Immature natural killer cell (primary cell): ENCODE results near the gene NIPBL. TPM values are rescaled to one million over a fixed set of nuclear protein-coding genes. Genes with fewer than 3 reads are reported as not detected.
"Not testable (repeated sequence)": the region's sequence is repeated elsewhere in the genome, so short reads cannot be mapped to it uniquely, and the experiment has no call there.

ENCODE experiments used
- DNase-seq, 3 donors: peaks; one replicate each; pipeline ENCODE4 v3.0.0; 2022; ENCODE audit warnings: mixed read lengths in 1 of 3
- H3K27ac Mint-ChIP-seq, 6 donors: one replicate each; pipeline ENCODE4 v1.8.0; 2020; ENCODE audit warnings: mixed read lengths in 6 of 6, mild to moderate bottlenecking in 5 of 6, inconsistent platforms in 4 of 6, moderate library complexity in 3 of 6
- H3K27me3 Mint-ChIP-seq, 3 donors: one replicate each; pipeline ENCODE4 v1.8.0; 2020 to 2021; ENCODE audit warnings: low read depth in 3 of 3, mild to moderate bottlenecking in 3 of 3, mixed read lengths in 3 of 3, moderate library complexity in 3 of 3, inconsistent platforms in 1 of 3
- H3K36me3 Mint-ChIP-seq, 3 donors: one replicate each; pipeline ENCODE4 v1.8.0; 2020; ENCODE audit warnings: mixed read lengths in 3 of 3, inconsistent platforms in 2 of 3, mild to moderate bottlenecking in 2 of 3
- H3K4me1 Mint-ChIP-seq, 2 donors: one replicate each; pipeline ENCODE4 v1.8.0; 2020; ENCODE audit warnings: inconsistent platforms in 2 of 2, mild to moderate bottlenecking in 2 of 2, mixed read lengths in 2 of 2, moderate library complexity in 1 of 2
- H3K4me3 Mint-ChIP-seq, 5 donors: one replicate each; pipeline ENCODE4 v1.8.0; 2020; ENCODE audit warnings: mild to moderate bottlenecking in 5 of 5, mixed read lengths in 5 of 5, inconsistent platforms in 3 of 5, moderate library complexity in 3 of 5
- H3K9me3 Mint-ChIP-seq, 6 donors: one replicate each; pipeline ENCODE4 v1.8.0; 2020; ENCODE audit warnings: mild to moderate bottlenecking in 6 of 6, mixed read lengths in 6 of 6, inconsistent platforms in 4 of 6, moderate library complexity in 3 of 6
- polyA plus RNA-seq, 3 donors: library from polyadenylated mRNA; unstranded; fragments of 300-500 nt; fragmentation: Illumina TruSeq; gene quantifications; one replicate each; pipeline ENCODE4 v1.2.3, GENCODE V29; 2021

Gene NIPBL
- polyA plus RNA-seq, 3 donors from 2014 or later = 4.9 to 42.5 (median 11.6) TPM

DNA sequence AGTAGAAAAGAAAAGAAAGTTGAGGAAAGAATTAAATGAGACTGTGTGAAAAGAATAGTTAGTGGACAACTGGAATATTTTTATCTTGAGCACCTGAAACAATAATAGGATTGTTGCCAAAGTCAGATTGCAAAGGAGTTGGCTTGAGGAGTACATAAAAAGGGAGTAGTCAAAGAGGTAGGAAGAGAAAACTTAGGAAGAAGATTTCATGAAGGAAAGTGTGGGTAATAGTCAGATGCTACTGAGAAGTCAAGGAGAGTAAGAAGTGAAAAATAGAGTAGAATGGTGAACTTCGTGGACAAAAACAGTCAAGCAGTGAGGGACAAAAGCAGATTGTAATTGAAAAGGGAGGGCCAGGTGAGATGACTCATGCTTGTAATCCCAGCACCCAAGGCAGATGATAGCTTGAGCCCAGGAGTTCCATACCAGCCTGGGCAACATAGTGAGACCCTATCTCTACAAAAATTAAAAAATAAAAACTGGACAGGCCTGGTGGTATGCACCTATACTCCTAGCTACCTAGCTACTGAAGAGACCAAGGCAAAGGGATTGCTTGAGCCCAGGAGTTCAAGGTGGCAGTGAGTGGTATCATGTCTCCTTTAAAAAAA, 178.9 kb downstream of the NIPBL start:
- H3K4me3 Mint-ChIP-seq = no peak overlapping the region
- peak overlapping the region in 5 of 6 donors; percentile 3 to 87 (median 61) for H3K27ac Mint-ChIP-seq
- H3K27me3 Mint-ChIP-seq = peaks cover 0 to 2% (median 0%) of the 10 kb centered on the region in 3 donors
- H3K4me1 Mint-ChIP-seq = peaks cover 0 to 3% of the 10 kb centered on the region in 2 donors
- no peaks in the 10 kb centered on the region for H3K9me3 Mint-ChIP-seq
- H3K36me3 Mint-ChIP-seq = peaks cover 21 to 33% (median 33%) of the 10 kb centered on the region in 3 donors
- no peak for DNase-seq

DNA sequence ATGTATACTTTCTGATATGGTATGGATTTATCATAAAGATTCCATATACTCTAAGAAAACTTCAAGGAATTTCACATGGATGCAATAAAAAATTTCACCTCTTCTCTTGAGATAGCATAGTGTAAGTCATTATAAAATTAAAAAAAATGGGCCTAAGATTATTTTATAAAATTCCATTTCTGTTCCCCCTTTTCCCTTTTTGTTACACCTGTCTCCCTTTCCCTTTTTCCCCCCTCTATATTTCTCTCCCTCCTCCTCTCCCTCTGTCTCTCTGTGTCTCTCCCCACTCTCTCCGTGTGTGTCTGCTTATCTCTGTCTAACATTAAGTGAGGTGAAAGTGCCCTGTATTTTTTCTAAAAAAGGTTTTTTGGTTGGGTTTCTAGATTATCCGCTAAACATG, 180.2 kb downstream of the NIPBL start:
- Mint-ChIP-seq H3K9me3 (no peaks in the 10 kb centered on the region), H3K4me1 (peaks cover 0 to 3% of the 10 kb centered on the region in 2 donors), H3K27me3 (peaks cover 0 to 3% (median 0%) of the 10 kb centered on the region in 3 donors), H3K27ac (peak overlapping the region in 1 of 6 donors; percentile 34), H3K36me3 (peaks cover 14 to 31% (median 25%) of the 10 kb centered on the region in 3 donors), H3K4me3 (no peak overlapping the region)
- no peak for DNase-seq

DNA sequence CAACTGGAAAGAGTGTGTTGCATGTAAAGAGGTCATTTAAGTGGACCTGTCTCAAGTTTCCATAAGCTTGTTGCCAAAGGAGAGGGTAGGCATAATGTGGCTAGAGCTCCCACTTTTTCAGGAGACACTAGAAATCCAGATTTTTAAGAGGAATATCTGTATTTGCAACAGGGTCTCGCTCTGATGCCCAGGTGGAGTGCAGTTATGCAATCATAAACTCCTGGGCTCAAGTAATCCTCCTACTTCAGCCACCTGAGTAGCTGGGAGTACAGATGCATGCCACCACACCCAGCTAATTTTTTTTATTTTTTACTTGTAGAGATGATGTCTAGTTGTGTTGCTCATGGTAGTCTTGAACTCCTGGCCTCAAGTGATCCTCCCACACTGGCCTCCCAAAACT, 183.5 kb downstream of the NIPBL start:
- Mint-ChIP-seq H3K4me3 (no peak overlapping the region), H3K27me3 (peaks cover 0 to 3% (median 0%) of the 10 kb centered on the region in 3 donors), H3K4me1 (peaks cover 0 to 3% of the 10 kb centered on the region in 2 donors), H3K9me3 (no peaks in the 10 kb centered on the region), H3K27ac (peak overlapping the region in 3 of 6 donors; percentile 8 to 71 (median 34)), H3K36me3 (peaks cover 8 to 24% (median 22%) of the 10 kb centered on the region in 3 donors)
- no peak for DNase-seq

DNA sequence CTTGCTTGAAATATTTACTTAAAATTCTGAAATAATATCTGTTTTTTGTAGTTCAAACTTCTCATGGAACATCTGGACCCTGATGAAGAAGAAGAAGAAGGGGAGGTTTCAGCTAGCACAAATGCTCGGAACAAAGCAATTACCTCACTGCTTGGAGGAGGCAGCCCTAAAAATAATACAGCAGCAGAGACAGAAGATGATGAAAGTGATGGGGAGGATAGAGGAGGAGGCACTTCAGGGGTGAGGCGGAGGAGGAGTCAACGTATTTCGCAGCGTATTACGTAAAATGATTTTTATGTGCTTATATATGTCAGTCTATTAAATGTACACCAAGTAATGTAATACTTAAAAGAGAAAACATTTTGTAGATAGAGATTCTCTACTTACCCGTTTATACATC, 187.2 kb downstream of the NIPBL start:
- H3K27ac Mint-ChIP-seq = peak overlapping the region in 1 of 6 donors; percentile 73
- H3K4me3 Mint-ChIP-seq = no peak overlapping the region
- peaks cover 0 to 3% (median 0%) of the 10 kb centered on the region in 3 donors for H3K27me3 Mint-ChIP-seq
- no peak for DNase-seq
- H3K36me3 Mint-ChIP-seq = peaks cover 6 to 17% (median 13%) of the 10 kb centered on the region in 3 donors
- no peaks in the 10 kb centered on the region for H3K4me1 Mint-ChIP-seq
- H3K9me3 Mint-ChIP-seq = no peaks in the 10 kb centered on the region

DNA sequence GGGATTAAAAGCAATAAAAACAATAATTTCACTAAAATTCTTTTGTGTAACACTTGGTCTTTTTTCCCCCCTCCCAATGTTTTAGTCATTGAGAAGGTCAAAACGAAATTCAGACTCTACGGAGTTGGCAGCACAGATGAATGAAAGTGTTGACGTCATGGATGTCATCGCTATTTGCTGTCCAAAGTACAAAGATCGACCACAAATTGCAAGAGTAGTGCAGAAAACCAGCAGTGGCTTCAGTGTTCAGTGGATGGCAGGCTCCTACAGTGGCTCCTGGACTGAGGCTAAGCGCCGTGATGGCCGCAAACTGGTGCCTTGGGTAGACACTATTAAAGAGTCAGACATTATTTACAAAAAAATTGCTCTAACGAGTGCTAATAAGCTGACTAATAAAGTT, 187.9 kb downstream of the NIPBL start:
- no peak for DNase-seq
- Mint-ChIP-seq H3K36me3 (peaks cover 3 to 14% (median 11%) of the 10 kb centered on the region in 3 donors), H3K4me1 (no peaks in the 10 kb centered on the region), H3K27me3 (peaks cover 0 to 3% (median 0%) of the 10 kb centered on the region in 3 donors), H3K4me3 (no peak overlapping the region), H3K9me3 (no peaks in the 10 kb centered on the region), H3K27ac (no peak overlapping the region)

DNA sequence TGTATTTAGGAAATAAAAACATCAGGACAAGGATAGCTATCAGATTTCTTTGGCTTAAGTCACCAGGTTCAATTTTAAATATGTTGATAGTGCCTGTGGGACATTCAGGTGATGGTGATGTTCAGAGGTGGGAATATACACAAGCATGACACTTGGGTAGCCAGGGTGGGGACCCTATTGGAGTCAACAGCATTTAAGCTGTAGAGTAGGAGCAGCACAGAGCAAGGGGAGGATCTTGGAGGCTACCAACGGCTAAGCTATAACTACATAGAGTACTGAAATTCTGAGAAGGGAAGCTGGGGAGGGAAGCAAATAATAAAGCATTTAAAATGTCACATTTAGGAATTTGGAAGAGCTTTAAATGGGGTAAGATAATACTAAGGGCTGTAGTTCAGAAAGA, 194.9 kb downstream of the NIPBL start:
- no peak for DNase-seq
- Mint-ChIP-seq H3K36me3 (no peaks in the 10 kb centered on the region), H3K9me3 (no peaks in the 10 kb centered on the region), H3K27ac (no peak overlapping the region), H3K4me1 (no peaks in the 10 kb centered on the region), H3K27me3 (peaks cover 0 to 2% (median 0%) of the 10 kb centered on the region in 3 donors), H3K4me3 (no peak overlapping the region)

DNA sequence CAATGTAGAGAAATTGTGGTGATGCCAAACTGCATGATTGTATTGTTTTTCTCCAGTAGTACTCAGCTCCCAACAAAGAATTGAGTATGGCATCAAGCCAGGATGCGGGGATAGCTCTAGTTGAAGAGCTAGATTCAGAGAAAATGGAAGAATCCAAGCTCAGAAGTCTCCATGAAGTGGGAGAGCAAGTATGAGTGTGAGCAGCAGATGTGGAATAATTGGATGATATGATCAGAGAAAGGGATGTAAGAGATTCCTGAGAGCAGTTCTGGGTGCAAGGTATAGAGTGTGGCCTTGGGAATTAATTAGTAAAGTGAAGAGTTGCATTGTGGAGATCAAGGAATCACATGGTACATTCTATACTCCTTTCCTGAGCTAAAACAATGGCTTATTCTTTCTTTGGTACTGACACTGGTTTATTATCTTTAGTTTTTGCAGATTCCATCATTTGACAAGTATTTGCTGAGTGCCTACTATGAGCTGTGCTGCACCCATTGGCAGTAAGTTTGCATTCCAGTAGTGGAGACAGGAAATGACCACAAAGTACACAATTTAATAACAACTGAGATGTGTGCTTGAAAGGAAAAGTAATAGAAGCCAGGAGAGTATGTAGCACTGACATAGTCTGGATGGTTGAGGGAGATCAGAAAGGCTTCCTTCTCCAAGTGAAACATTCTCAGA, 195.5 kb downstream of the NIPBL start:
- Mint-ChIP-seq H3K27me3 (peaks cover 0 to 2% (median 0%) of the 10 kb centered on the region in 3 donors), H3K27ac (no peak overlapping the region), H3K4me3 (no peak overlapping the region), H3K4me1 (no peaks in the 10 kb centered on the region), H3K9me3 (no peaks in the 10 kb centered on the region), H3K36me3 (peaks cover 0 to under 1% (median 0%) of the 10 kb centered on the region in 3 donors)
- no peak for DNase-seq

DNA sequence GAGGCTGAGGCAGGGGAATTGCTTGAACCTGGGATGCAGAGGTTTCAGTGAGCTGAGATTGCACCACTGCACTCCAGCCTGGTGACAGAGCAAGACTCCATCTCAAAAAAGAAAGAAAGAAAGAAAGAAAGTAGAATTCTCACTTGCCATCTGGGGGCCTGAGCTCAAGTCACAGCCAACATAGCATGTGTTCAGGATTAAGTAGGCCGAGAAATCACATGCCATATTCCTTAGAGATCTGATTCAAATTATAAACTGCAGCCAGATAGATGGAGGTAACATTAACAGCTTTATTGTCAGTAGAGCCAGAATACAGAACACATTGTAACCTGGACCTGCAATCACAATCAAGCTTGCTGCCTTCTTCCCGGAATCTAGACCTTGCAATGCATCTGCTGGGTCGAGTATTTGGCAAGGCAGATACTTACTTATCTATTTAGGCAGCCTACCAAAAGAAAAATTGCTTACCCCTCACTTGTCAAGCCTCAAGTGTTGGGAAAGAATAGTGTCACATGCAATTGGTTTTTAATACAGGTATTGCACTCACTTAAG, 198.9 kb downstream of the NIPBL start:
- peaks cover under 1 to 2% (median 2%) of the 10 kb centered on the region in 3 donors for H3K27me3 Mint-ChIP-seq
- H3K9me3 Mint-ChIP-seq = no peaks in the 10 kb centered on the region
- H3K27ac Mint-ChIP-seq = no peak overlapping the region
- DNase-seq = no peak
- no peaks in the 10 kb centered on the region for H3K4me1 Mint-ChIP-seq
- H3K4me3 Mint-ChIP-seq = no peak overlapping the region
- H3K36me3 Mint-ChIP-seq = peaks cover 14 to 23% (median 21%) of the 10 kb centered on the region in 3 donors

DNA sequence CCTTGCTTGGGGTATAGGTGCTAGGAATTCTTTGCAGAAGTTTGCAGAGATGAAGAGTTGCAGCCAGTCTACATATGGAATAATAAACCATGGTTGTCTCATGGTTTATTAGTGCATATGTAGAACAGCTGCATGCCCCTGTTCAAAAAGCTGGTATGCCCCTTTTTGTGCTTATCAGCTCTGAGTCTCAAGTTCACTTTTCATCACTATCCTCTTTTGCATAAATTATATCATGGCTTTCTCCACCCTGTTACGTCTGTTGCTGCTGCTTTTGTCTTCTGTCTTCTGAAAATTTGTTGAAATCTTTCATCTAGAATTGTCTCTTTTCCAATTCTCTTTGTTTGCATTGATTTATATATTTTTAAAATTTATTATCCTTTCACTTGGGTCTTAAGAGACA, 200.6 kb downstream of the NIPBL start:
- H3K27me3 Mint-ChIP-seq = peaks cover 2% of the 10 kb centered on the region in 3 donors
- H3K9me3 Mint-ChIP-seq = no peaks in the 10 kb centered on the region
- H3K36me3 Mint-ChIP-seq = peaks cover 14 to 30% (median 27%) of the 10 kb centered on the region in 3 donors
- H3K27ac Mint-ChIP-seq = no peak overlapping the region
- no peak overlapping the region for H3K4me3 Mint-ChIP-seq
- no peaks in the 10 kb centered on the region for H3K4me1 Mint-ChIP-seq
- DNase-seq = no peak

DNA sequence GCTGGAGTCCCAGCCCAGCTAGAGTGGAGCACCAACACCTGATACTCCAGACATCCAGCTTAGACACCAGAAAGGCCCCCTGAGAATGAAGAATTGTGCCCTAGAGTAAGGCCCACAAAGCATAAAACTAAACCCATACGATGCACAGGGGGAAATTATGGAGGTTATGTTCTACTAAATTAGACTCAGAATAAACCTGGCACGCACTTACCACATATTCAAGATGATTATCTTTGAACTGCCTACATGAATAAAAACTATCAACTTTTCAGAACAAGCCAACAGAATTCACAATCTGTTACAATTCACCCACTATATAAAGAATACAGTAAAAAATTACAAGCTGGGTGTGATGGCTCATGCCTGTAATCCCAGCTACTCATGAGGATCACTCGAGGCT, 204.1 kb downstream of the NIPBL start:
- Mint-ChIP-seq H3K4me1 (no peaks in the 10 kb centered on the region), H3K9me3 (no peaks in the 10 kb centered on the region), H3K27ac (no peak overlapping the region), H3K27me3 (peaks cover 0 to 2% (median 2%) of the 10 kb centered on the region in 3 donors), H3K4me3 (no peak overlapping the region), H3K36me3 (peaks cover 14 to 51% (median 49%) of the 10 kb centered on the region in 3 donors)
- no peak for DNase-seq

DNA sequence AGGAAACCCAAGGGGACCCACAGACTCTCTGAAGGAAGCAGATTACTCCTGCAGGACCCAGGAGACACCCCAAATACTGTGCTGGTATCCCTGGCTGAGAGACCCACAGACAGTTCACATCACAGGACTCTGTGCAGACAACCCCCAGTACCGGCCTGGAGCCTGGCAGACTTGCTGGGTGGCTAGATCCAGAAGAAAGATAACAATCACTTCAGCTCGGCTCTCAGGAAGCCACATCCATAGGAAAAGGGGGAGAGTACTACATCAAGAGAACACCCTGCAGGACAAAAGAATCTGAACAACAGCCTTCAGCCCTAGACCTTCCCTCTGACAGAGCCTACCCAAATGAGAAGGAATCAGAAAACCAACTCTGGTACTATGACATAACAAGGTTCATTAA, 206.4 kb downstream of the NIPBL start:
- H3K9me3 Mint-ChIP-seq, H3K4me1 Mint-ChIP-seq, H3K27ac Mint-ChIP-seq, DNase-seq, H3K27me3 Mint-ChIP-seq, H3K4me3 Mint-ChIP-seq: not testable (repeated sequence)
- peaks cover 18 to 55% (median 44%) of the 10 kb centered on the region in 3 donors for H3K36me3 Mint-ChIP-seq

DNA sequence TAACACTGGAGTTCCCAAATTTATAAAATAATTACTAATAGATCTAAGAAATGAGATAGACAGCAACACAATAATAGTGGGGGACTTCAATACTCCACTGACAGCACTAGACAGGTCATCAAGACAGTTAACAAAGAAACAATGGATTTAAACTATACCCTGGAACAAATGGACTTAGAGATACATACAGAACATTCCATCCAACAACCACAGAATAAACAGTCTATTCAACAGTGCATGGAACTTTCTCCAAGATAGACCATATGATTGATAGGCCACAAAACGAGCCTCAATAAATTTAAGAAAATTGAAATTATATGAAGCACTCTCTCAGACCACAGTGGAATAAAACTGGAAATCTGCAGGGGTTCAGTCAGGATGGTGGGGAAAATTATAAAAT, 209.5 kb downstream of the NIPBL start:
- not testable (repeated sequence) for H3K27me3 Mint-ChIP-seq, H3K4me1 Mint-ChIP-seq, DNase-seq, H3K9me3 Mint-ChIP-seq, H3K4me3 Mint-ChIP-seq
- Mint-ChIP-seq H3K36me3 (peaks cover 4 to 32% (median 21%) of the 10 kb centered on the region in 3 donors), H3K27ac (peak overlapping the region in 1 of 6 donors; percentile 9)

DNA sequence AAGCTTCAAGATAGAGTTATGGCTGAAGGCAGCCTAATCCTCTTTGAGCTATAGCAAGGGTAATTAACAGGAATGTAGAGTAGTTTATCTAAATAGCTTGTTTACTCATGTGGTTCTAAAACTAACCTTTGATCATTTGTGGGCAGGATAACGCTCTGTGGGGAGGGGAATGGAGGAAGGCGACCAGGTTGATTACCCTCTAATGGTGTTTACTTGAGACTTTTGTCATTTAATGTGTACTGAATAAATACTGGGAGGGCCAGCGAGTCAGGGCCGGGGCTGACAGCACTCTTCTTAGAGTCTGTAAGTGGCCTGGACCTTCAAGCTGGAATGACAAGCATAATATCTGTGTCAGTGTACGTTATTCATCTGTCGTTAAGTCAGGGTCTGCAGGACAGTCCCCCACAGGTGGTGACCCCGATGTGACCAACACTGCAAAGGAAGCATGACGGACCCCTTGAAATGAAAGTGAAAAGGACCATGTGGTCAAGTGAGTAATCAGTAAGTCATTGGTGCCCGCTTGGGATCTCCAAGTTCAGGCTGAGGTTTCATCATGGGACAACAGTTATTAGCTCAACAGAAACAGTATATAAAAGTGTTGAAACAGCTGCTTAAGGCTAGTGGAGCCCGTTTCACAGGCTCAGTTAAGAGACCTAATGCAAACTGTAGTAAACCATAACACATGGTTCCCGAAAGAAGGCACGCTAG, 210.1 kb downstream of the NIPBL start:
- no peak for DNase-seq
- no peaks in the 10 kb centered on the region for H3K4me1 Mint-ChIP-seq
- no peaks in the 10 kb centered on the region for H3K27me3 Mint-ChIP-seq
- H3K36me3 Mint-ChIP-seq = peaks cover 4 to 31% (median 19%) of the 10 kb centered on the region in 3 donors
- H3K4me3 Mint-ChIP-seq = no peak overlapping the region
- peaks cover 0 to 2% (median 0%) of the 10 kb centered on the region in 6 donors for H3K9me3 Mint-ChIP-seq
- H3K27ac Mint-ChIP-seq = peak overlapping the region in 1 of 6 donors; percentile 9

DNA sequence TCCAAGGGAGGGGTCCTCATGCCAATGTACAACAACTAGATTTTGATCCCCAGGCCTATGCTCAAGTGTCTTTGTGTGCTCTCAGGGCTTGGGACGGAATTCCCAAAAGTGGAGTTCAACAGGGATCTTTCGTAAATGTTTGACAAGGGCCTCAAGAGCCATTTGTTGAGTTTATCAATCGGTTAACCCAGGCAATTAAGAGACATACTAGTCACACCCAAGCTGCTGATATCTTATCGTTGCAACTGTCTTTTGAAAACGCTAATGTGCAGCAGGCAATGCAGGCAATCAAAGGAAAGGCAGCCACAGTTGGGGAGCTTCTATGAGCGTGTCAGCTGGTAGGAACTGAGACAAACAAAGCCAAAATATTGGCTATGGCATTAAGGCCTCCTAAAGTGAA, 211.4 kb downstream of the NIPBL start:
- no peaks in the 10 kb centered on the region for H3K27me3 Mint-ChIP-seq
- H3K9me3 Mint-ChIP-seq = peaks cover 0 to 2% (median 0%) of the 10 kb centered on the region in 6 donors
- H3K27ac Mint-ChIP-seq = no peak overlapping the region
- peaks cover 4 to 31% (median 25%) of the 10 kb centered on the region in 3 donors for H3K36me3 Mint-ChIP-seq
- no peak overlapping the region for H3K4me3 Mint-ChIP-seq
- DNase-seq = no peak
- no peaks in the 10 kb centered on the region for H3K4me1 Mint-ChIP-seq
